ENCODE data around the gene EFHC2. TPM values are rescaled to one million over a fixed set of nuclear protein-coding genes. Genes with fewer than 3 reads are reported as not detected.

The EFHC2 gene, protein sequence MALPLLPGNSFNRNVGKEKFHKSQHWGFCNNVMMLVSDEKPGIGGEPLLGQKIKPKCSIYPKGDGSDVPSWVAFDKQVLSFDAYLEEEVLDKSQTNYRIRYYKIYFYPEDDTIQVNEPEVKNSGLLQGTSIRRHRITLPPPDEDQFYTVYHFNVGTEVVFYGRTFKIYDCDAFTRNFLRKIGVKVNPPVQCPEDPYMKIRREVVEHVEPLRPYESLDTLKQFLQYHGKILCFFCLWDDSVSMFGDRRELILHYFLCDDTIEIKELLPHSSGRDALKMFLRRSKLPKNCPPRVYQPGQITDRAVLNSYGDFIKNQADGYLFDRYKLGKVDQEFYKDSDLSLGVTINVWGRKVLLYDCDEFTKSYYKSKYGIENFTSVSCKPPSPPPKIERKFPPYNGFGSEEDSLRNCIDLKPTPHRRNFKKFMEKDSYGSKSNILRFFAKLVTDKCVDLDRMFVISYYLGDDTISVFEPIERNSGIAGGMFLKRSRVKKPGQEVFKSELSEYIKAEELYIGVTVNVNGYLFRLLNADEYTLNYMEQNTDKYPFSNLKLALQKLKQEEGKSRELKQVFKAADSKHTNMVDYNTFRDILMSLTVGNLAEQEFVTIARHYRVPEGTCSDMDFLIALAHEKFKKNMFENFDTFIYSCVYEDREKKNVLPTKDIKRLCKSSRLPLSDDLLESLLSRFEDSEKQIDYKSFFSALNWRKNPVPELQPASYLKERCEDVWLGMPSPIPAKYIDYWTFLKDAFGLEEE
- total RNA-seq = 1 to 10 TPM; 1.1 to 3.5 (median 2.0) TPM
- total RNA-seq (2013) = 2.0 TPM
- total RNA-seq = 0.04 to 9.6 (median 2.2) reads per million in 29 experiments

DNA sequence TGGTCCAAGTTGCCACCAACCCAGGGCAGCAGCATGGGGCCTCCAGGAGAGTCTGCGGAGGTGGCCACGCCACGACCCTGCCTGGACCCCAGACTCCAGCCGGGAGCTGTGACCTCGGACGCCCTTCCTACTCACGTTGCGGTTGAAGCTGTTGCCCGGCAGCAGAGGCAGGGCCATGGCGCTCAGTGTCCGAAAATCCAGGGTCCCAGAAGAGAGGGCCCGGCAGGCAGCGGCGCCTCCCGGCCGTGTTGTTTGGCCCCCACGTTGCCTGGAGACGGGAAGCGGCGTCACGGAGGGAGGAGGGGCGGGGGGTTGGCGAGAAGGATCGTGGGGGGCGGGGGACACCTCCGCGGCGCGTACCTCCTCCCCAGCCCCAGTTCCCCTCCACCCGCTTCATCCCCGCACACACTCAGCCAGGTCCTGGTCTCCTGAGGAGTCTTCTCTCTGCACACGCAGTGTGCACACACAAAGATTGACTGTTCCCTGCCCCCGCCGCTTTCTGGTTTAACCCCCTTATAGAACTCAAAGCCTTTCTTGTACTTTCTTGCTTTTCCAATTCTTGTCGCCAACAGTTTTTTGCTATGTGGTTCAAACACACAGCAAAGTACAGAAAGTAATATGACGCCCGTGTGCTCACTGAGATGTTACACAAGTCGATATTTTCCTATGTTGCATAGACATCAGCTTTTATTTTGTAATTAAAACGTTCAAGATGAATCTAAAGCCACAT lies at the start of gene EFHC2:
Gene EFHC2, minus strand, starts transcription at position 261 of the 730 bp plus-strand sequence. Its CDS starts 84 bp downstream, at position 177.
- POLR2A ChIA-PET = interaction anchor here (0.6 to 0.7 kb wide), 2 partner anchors 60 to 1409 kb away, joined by 3 to 14 read pairs; no protein-coding TSS in a partner anchor
- no peaks in the 10 kb centered on the region for H3K9me3 ChIP-seq
- H3K4me1 ChIP-seq (ENCODE audit: control insufficient read depth in 1 of 2, extremely low read depth in 1 of 2, insufficient read depth in 2 of 2, low read length in 2 of 2) = peaks cover 2 to 15% of the 10 kb centered on the region in 2 experiments
- ATAC-seq (replicated peaks in 1 of 4) (peak; percentile 54 to 72 (median 59)), DNase-seq (peak; percentile 19 to 75 (median 54))
- H3K4me3 Mint-ChIP-seq = peak within 1 kb of the TSS; percentile 84 to 89 (median 89)
- no peaks in the 10 kb centered on the region for H3K36me3 ChIP-seq (ENCODE audit: control insufficient read depth in 2 of 2, extremely low read depth in 1 of 2, insufficient read depth in 1 of 2, low read length in 1 of 2)
- peak within 1 kb of the TSS; percentile 51 to 64 for H3K4me3 ChIP-seq (ENCODE audit: control insufficient read depth in 1 of 2, extremely low read depth in 1 of 2, low read length in 1 of 2)
- H3K27ac ChIP-seq (ENCODE audit: low read length) = peak within 1 kb of the TSS; percentile 83
- no peaks in the 10 kb centered on the region for H3K27me3 ChIP-seq (replicated peaks in 1 of 2; ENCODE audit: control insufficient read depth in 2 of 2, extremely low read depth in 1 of 2, insufficient read depth in 2 of 2, low read length in 1 of 2)
- H3K9me3 Mint-ChIP-seq = no peaks in the 10 kb centered on the region
- no peaks in the 10 kb centered on the region for H3K27me3 Mint-ChIP-seq
- 6% methylated on average over 12 of the region's 39 CpGs for WGBS (ENCODE audit: insufficient coverage)
- no peaks in the 10 kb centered on the region for H3K36me3 Mint-ChIP-seq
- H3K27ac Mint-ChIP-seq = peak within 1 kb of the TSS; percentile 95 to 97
- CTCF ChIA-PET = interaction anchor here in 1 of 2 donors (0.7 kb wide), 1 partner anchor 99 kb away, joined by 3 read pairs; no protein-coding TSS in a partner anchor
- peaks cover 20 to 33% (median 32%) of the 10 kb centered on the region in 3 donors for H3K4me1 Mint-ChIP-seq

DNA sequence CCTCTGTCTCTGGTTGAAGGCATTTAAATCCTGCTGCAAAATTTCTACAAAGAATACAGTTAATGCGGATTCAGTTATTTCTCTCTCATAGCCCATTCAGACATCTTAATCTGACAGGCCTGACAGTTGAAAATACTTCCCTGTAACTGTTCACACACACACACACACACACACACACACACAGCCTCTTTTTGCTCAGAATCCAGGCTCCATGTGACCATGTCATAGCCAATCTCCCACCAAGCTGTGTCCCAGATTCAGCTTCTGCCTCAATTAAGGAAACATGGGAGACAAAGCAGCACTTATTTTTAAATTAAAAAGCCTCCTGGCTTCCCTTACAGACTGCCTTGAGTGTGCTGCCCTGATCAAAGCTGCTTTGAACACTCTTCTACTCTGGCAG lies 49.3 kb upstream of the EFHC2 start:
- H3K27ac Mint-ChIP-seq = no peak overlapping the region
- 80% methylated on average over 1 of the region's 1 CpG for WGBS (ENCODE audit: insufficient coverage)
- Histone ChIP-seq H3K36me3 (ENCODE audit: control insufficient read depth in 2 of 2, extremely low read depth in 1 of 2, insufficient read depth in 1 of 2, low read length in 1 of 2) (no peaks in the 10 kb centered on the region), H3K27ac (ENCODE audit: low read length) (no peak overlapping the region), H3K9me3 (no peaks in the 10 kb centered on the region), H3K4me1 (ENCODE audit: control insufficient read depth in 1 of 2, extremely low read depth in 1 of 2, insufficient read depth in 2 of 2, low read length in 2 of 2) (no peaks in the 10 kb centered on the region), H3K4me3 (ENCODE audit: control insufficient read depth in 1 of 2, extremely low read depth in 1 of 2, low read length in 1 of 2) (no peak overlapping the region), H3K27me3 (replicated peaks in 1 of 2; ENCODE audit: control insufficient read depth in 2 of 2, extremely low read depth in 1 of 2, insufficient read depth in 2 of 2, low read length in 1 of 2) (no peaks in the 10 kb centered on the region)
- H3K9me3 Mint-ChIP-seq = no peaks in the 10 kb centered on the region
- CTCF ChIA-PET = no interaction called here
- peaks cover 0 to 10% of the 10 kb centered on the region in 2 donors for H3K27me3 Mint-ChIP-seq
- no peaks in the 10 kb centered on the region for H3K36me3 Mint-ChIP-seq
- H3K4me1 Mint-ChIP-seq = peaks cover 5 to 13% (median 8%) of the 10 kb centered on the region in 3 donors
- no peak for DNase-seq
- no peak for ATAC-seq (replicated peaks in 1 of 4)
- POLR2A ChIA-PET = no interaction called here
- H3K4me3 Mint-ChIP-seq = no peak overlapping the region

DNA sequence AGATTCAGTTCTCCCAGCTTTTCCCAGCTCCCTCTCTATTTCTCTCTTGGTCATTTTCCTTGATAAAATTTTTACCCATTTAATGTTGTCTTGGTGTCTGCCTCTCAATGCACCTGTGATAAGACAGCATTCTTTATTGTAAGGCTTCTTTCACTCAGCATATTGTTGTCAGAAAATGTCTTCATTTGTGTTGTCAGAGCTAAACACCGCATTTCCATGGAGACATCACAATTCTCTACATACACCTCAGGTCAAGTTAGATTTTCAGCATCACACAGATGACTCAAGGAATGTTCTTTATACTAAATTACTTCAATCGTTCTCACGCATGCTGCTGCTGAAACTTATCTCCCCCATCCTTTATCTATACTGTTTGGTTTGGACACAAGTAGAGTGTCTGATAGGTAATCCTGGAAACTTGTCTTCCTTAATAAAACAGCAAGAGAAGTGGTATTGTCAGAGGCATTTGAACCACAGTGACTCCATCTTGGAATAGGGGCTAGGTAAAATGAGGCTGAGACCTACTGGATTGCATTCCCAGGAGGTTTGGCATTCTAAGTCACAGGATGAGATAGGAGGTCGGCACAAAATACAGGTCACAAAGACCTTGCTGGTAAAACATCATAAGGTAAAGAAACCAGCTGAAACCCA lies 41.3 kb upstream of the EFHC2 start:
- H3K4me1 Mint-ChIP-seq = no peaks in the 10 kb centered on the region
- Histone ChIP-seq H3K27ac (ENCODE audit: low read length) (no peak overlapping the region), H3K9me3 (no peaks in the 10 kb centered on the region), H3K36me3 (ENCODE audit: control insufficient read depth in 2 of 2, extremely low read depth in 1 of 2, insufficient read depth in 1 of 2, low read length in 1 of 2) (no peaks in the 10 kb centered on the region), H3K27me3 (replicated peaks in 1 of 2; ENCODE audit: control insufficient read depth in 2 of 2, extremely low read depth in 1 of 2, insufficient read depth in 2 of 2, low read length in 1 of 2) (no peaks in the 10 kb centered on the region), H3K4me1 (ENCODE audit: control insufficient read depth in 1 of 2, extremely low read depth in 1 of 2, insufficient read depth in 2 of 2, low read length in 2 of 2) (no peaks in the 10 kb centered on the region), H3K4me3 (ENCODE audit: control insufficient read depth in 1 of 2, extremely low read depth in 1 of 2, low read length in 1 of 2) (no peak overlapping the region)
- DNase-seq (no peak), ATAC-seq (replicated peaks in 1 of 4) (no peak)
- H3K27me3 Mint-ChIP-seq = peaks cover 0 to 14% of the 10 kb centered on the region in 2 donors
- no peak overlapping the region for H3K27ac Mint-ChIP-seq
- POLR2A ChIA-PET = no interaction called here
- CTCF ChIA-PET = no interaction called here
- H3K9me3 Mint-ChIP-seq = no peaks in the 10 kb centered on the region
- H3K4me3 Mint-ChIP-seq = no peak overlapping the region
- no CpG with 5 or more reads among the region's 4 CpGs for WGBS (ENCODE audit: insufficient coverage)
- no peaks in the 10 kb centered on the region for H3K36me3 Mint-ChIP-seq

DNA sequence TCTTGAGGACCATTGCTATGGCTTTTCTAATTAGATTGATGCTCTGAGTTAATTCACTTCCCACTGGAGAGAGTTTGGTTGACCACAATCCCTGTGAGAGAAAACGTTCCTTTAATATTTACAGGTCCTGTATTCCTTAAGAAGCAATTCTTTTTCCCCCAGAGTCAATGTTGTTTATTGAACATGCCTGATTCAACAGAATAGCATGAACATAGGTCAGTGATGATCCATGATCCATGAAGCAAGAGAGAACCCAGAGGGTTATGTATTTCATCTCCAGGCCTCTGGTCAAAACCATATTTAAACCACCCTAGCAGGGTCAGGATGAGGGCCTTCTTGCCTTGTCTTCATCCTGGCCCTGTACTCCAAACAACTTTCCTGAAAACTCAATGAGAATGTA lies 39.4 kb upstream of the EFHC2 start:
- no peak overlapping the region for H3K4me3 Mint-ChIP-seq
- no CpG with 5 or more reads among the region's 1 CpG for WGBS (ENCODE audit: insufficient coverage)
- no peaks in the 10 kb centered on the region for H3K4me1 Mint-ChIP-seq
- Histone ChIP-seq H3K9me3 (no peaks in the 10 kb centered on the region), H3K4me3 (ENCODE audit: control insufficient read depth in 1 of 2, extremely low read depth in 1 of 2, low read length in 1 of 2) (no peak overlapping the region), H3K36me3 (ENCODE audit: control insufficient read depth in 2 of 2, extremely low read depth in 1 of 2, insufficient read depth in 1 of 2, low read length in 1 of 2) (no peaks in the 10 kb centered on the region), H3K27me3 (replicated peaks in 1 of 2; ENCODE audit: control insufficient read depth in 2 of 2, extremely low read depth in 1 of 2, insufficient read depth in 2 of 2, low read length in 1 of 2) (no peaks in the 10 kb centered on the region), H3K4me1 (ENCODE audit: control insufficient read depth in 1 of 2, extremely low read depth in 1 of 2, insufficient read depth in 2 of 2, low read length in 2 of 2) (no peaks in the 10 kb centered on the region), H3K27ac (ENCODE audit: low read length) (no peak overlapping the region)
- DNase-seq (no peak), ATAC-seq (replicated peaks in 1 of 4) (no peak)
- no peaks in the 10 kb centered on the region for H3K36me3 Mint-ChIP-seq
- peaks cover 0 to 9% of the 10 kb centered on the region in 2 donors for H3K27me3 Mint-ChIP-seq
- POLR2A ChIA-PET = no interaction called here
- CTCF ChIA-PET = no interaction called here
- H3K27ac Mint-ChIP-seq = no peak overlapping the region
- H3K9me3 Mint-ChIP-seq = no peaks in the 10 kb centered on the region

DNA sequence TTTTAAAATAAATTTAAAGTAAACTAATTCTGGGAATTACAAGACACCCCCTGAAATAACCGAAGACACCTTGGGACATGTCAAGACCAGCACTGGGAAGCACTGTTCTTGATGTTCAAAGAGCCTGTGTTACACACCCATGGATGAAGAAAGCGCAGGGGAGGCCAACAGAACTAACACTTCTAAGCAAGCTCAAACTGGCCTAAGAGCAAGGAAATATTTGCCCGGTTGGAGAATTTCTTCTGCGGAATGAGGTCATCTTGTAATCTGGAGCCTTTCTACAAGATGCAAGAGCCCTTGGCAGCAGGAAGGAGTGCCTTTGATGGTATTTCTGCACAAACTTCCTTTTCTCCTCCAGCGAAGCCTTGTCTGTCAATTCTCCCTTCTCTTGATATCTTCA lies 9.3 kb upstream of the EFHC2 start:
- Mint-ChIP-seq H3K9me3 (no peaks in the 10 kb centered on the region), H3K4me3 (no peak overlapping the region), H3K27ac (no peak overlapping the region), H3K36me3 (no peaks in the 10 kb centered on the region), H3K27me3 (peaks cover 0 to 9% of the 10 kb centered on the region in 2 donors), H3K4me1 (peaks cover 12 to 19% (median 18%) of the 10 kb centered on the region in 3 donors)
- Histone ChIP-seq H3K4me1 (ENCODE audit: control insufficient read depth in 1 of 2, extremely low read depth in 1 of 2, insufficient read depth in 2 of 2, low read length in 2 of 2) (peaks cover 0 to 5% of the 10 kb centered on the region in 2 experiments), H3K36me3 (ENCODE audit: control insufficient read depth in 2 of 2, extremely low read depth in 1 of 2, insufficient read depth in 1 of 2, low read length in 1 of 2) (no peaks in the 10 kb centered on the region), H3K4me3 (ENCODE audit: control insufficient read depth in 1 of 2, extremely low read depth in 1 of 2, low read length in 1 of 2) (no peak overlapping the region), H3K27ac (ENCODE audit: low read length) (no peak overlapping the region), H3K27me3 (replicated peaks in 1 of 2; ENCODE audit: control insufficient read depth in 2 of 2, extremely low read depth in 1 of 2, insufficient read depth in 2 of 2, low read length in 1 of 2) (no peaks in the 10 kb centered on the region), H3K9me3 (no peaks in the 10 kb centered on the region)
- POLR2A ChIA-PET = no interaction called here
- DNase-seq (no peak), ATAC-seq (replicated peaks in 1 of 4) (no peak)
- CTCF ChIA-PET = no interaction called here
- 65% methylated on average over 3 of the region's 5 CpGs for WGBS (ENCODE audit: insufficient coverage)

DNA sequence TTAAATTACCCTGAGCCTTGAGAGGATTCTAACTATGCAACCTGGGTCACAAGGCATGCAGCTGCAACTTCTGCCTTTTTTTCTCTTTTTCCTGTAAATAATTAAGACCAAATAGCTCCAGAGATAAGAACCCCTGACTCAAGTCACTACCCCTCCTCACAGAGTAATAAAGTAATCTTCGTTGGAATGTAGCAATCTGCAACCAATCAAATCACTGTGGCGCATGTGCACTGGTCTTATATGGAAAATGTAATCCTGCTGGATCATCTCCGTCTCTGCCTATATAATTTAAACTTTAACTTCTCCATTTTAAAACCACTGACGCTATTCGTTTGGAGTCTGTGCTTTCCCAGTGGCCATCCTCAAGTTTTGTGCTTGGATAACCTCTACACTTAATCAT lies 6.1 kb upstream of the EFHC2 start:
- Mint-ChIP-seq H3K4me3 (no peak overlapping the region), H3K27me3 (peaks cover 0 to 4% of the 10 kb centered on the region in 2 donors), H3K36me3 (no peaks in the 10 kb centered on the region), H3K27ac (no peak overlapping the region), H3K9me3 (no peaks in the 10 kb centered on the region), H3K4me1 (peaks cover 23 to 32% (median 26%) of the 10 kb centered on the region in 3 donors)
- DNase-seq (no peak), ATAC-seq (replicated peaks in 1 of 4) (no peak)
- ChIA-PET CTCF (no interaction called here), POLR2A (no interaction called here)
- Histone ChIP-seq H3K36me3 (ENCODE audit: control insufficient read depth in 2 of 2, extremely low read depth in 1 of 2, insufficient read depth in 1 of 2, low read length in 1 of 2) (no peaks in the 10 kb centered on the region), H3K4me1 (ENCODE audit: control insufficient read depth in 1 of 2, extremely low read depth in 1 of 2, insufficient read depth in 2 of 2, low read length in 2 of 2) (peaks cover 5 to 7% of the 10 kb centered on the region in 2 experiments), H3K27me3 (replicated peaks in 1 of 2; ENCODE audit: control insufficient read depth in 2 of 2, extremely low read depth in 1 of 2, insufficient read depth in 2 of 2, low read length in 1 of 2) (no peaks in the 10 kb centered on the region), H3K9me3 (no peaks in the 10 kb centered on the region), H3K4me3 (ENCODE audit: control insufficient read depth in 1 of 2, extremely low read depth in 1 of 2, low read length in 1 of 2) (no peak overlapping the region), H3K27ac (ENCODE audit: low read length) (no peak overlapping the region)
- 80% methylated on average over 1 of the region's 5 CpGs for WGBS (ENCODE audit: insufficient coverage)

All from T-cell (primary cell).